PC-3 (cell line): ENCODE data around the gene SFRP5. TPM values are rescaled to one million over a fixed set of nuclear protein-coding genes. Genes with fewer than 3 reads are reported as not detected.

Source experiments
- ATAC-seq: fragments of 200-7000 bp; cut with Tn5 transposase; 2 replicates; pipeline ENCODE4 v1.9.1; 2020; ENCODE audit warnings: mild to moderate bottlenecking, moderate library complexity
- BruUV-seq: library from RNA; stranded (reverse); fragments of 400-500 nt; replicated peaks from 2 replicates; lab custom pipeline; 2021; lab: Mats Ljungman, UMichigan
- CTCF ChIA-PET: fragments of 300-600 bp; sonication (Branson Sonifier 250); formaldehyde crosslinking; loops from one replicate; lab custom pipeline; 2022; ENCODE audit warnings: antibody characterized with exemption; lab: Charles Lee
- POLR2A ChIA-PET: fragments of 300-600 bp; sonication (Branson Sonifier 250); formaldehyde crosslinking; loops from one replicate; lab custom pipeline; 2022; ENCODE audit warnings: antibody characterized with exemption; ENCODE audit not compliant: unreplicated experiment; lab: Charles Lee
- DNase-seq: peaks from one replicate; pipeline ENCODE4 v3.0.0-alpha.2; 2015
- H2AFZ ChIP-seq: fragments of 300-600 bp; sonication (generic); 2 replicates; pipeline ENCODE4 v1.6.0; 2016; ENCODE audit warnings: antibody characterized with exemption, low read length
- H3F3A ChIP-seq: fragments of 300-600 bp; sonication (generic); one replicate; pipeline ENCODE4 v1.6.0; 2017; ENCODE audit warnings: antibody characterized with exemption, low read length, control low read depth, mild to moderate bottlenecking; ENCODE audit not compliant: unreplicated experiment
- H3K27ac ChIP-seq: fragments of 300-600 bp; sonication (generic); 2 replicates; pipeline ENCODE4 v1.5.1; 2016; ENCODE audit warnings: mild to moderate bottlenecking, low read length
- H3K27me3 ChIP-seq: fragments of 300-600 bp; sonication (generic); 2 replicates; pipeline ENCODE4 v1.6.1; 2016; ENCODE audit warnings: low read length, mixed read lengths
- H3K36me3 ChIP-seq: fragments of 300-600 bp; sonication (generic); 2 replicates; pipeline ENCODE4 v1.6.1; 2016; ENCODE audit warnings: low read depth, mixed run types, low read length, mixed read lengths
- H3K4me1 ChIP-seq: fragments of 300-600 bp; sonication (generic); 2 replicates; pipeline ENCODE4 v1.5.1; 2016; ENCODE audit warnings: low read length; ENCODE audit not compliant: insufficient read depth
- H3K4me2 ChIP-seq: fragments of 300-600 bp; sonication (generic); 2 replicates; pipeline ENCODE4 v1.6.0; 2016; ENCODE audit warnings: low read length
- H3K4me3 ChIP-seq: fragments of 300-600 bp; sonication (generic); 2 replicates; pipeline ENCODE4 v1.5.1; 2016; ENCODE audit warnings: mild to moderate bottlenecking, low read length, mixed read lengths
- H3K79me2 ChIP-seq: fragments of 300-600 bp; sonication (generic); 2 replicates; pipeline ENCODE4 v1.6.1; 2017; ENCODE audit warnings: low read length, mixed read lengths
- H3K9ac ChIP-seq: fragments of 300-600 bp; sonication (generic); 2 replicates; pipeline ENCODE4 v1.6.0; 2016; ENCODE audit warnings: mild to moderate bottlenecking, low read length
- H3K9me2 ChIP-seq: fragments of 300-600 bp; sonication (generic); replicated peaks from 2 replicates; pipeline ENCODE4 v1.6.1; 2016; ENCODE audit warnings: mixed run types, low read length, mixed read lengths
- H3K9me3 ChIP-seq: fragments of 300-600 bp; sonication (generic); 2 replicates; pipeline ENCODE4 v1.6.1; 2016; ENCODE audit warnings: low read length, mixed read lengths
- H4K20me1 ChIP-seq: fragments of 300-600 bp; sonication (generic); 2 replicates; pipeline ENCODE4 v1.6.1; 2016; ENCODE audit warnings: low read length, mixed read lengths
- CTCF ChIP-seq: fragments of 300-600 bp; sonication (generic); conservative IDR thresholded peaks from 2 replicates; pipeline ENCODE4 v1.5.1; 2017; ENCODE audit warnings: antibody characterized with exemption, low read depth, mild to moderate bottlenecking, low read length
- EZH2 ChIP-seq: fragments of 300-600 bp; sonication (generic); IDR thresholded peaks from one replicate; pipeline ENCODE4 v1.6.1; 2017; ENCODE audit warnings: antibody characterized with exemption, mild to moderate bottlenecking, low read length; ENCODE audit not compliant: unreplicated experiment
- EZH2phosphoT487 ChIP-seq: fragments of 300-600 bp; sonication (generic); IDR thresholded peaks from 2 replicates; pipeline ENCODE4 v1.6.1; 2018; ENCODE audit warnings: mild to moderate bottlenecking, antibody characterized with exemption, low read length, borderline replicate concordance
- intact Hi-C: fragments of 100-400 bp; cut with micrococcal nuclease; formaldehyde crosslinking; loops from 2 replicates; pipeline ENCODE4 v1.9.0; 2023
- total RNA-seq: library from RNA; depleted of rRNA; stranded (reverse); fragments of >200 nt; gene quantifications from 2 replicates; pipeline ENCODE4 v1.2.3, GENCODE V29; 2014

The SFRP5 gene
- total RNA-seq, 1 experiment from 2014 or later, result not detected

- Histone ChIP-seq H3K36me3 (peaks cover 7% of the 10 kb centered on the region; the same call in 1 of the 2 replicates), H3K9me3 (no peaks in the 10 kb centered on the region), H3K9ac (no peak overlapping the region), H3K27me3 (no peaks in the 10 kb centered on the region), H3K79me2 (peaks cover 15% of the 10 kb centered on the region), H3K4me2 (no peak overlapping the region), H4K20me1 (no peaks in the 10 kb centered on the region), H2AFZ (no peak overlapping the region), H3K4me1 (peaks cover 36% of the 10 kb centered on the region), H3K4me3 (no peak overlapping the region), H3F3A (peaks cover 5% of the 10 kb centered on the region), H3K9me2 (no peaks in the 10 kb centered on the region), H3K27ac (no peak overlapping the region)
- ChIA-PET POLR2A (no interaction called here), CTCF (no interaction called here)
- no TSS peak for BruUV-seq
- intact Hi-C loops, result no loop called here
- TF ChIP-seq EZH2phosphoT487 (no peak), EZH2 (no peak), CTCF (no peak)
- no peak for DNase-seq
- ATAC-seq, result no peak
These were observed 49.7 kb downstream of the SFRP5 start for GRCh38 chr10:97721871-97722780.

- Histone ChIP-seq H3K4me1 (peaks cover 48% of the 10 kb centered on the region), H4K20me1 (no peaks in the 10 kb centered on the region), H2AFZ (no peak overlapping the region), H3K4me2 (0 out of 2 replicates have a peak overlapping the region, but pooled peaks have one; percentile 74), H3F3A (no peaks in the 10 kb centered on the region), H3K27ac (peak overlapping the region; percentile 37; the same call in 1 of the 2 replicates), H3K79me2 (peaks cover 40% of the 10 kb centered on the region), H3K4me3 (no peak overlapping the region), H3K9me2 (no peaks in the 10 kb centered on the region), H3K9ac (no peak overlapping the region), H3K9me3 (no peaks in the 10 kb centered on the region), H3K36me3 (peaks cover 7% of the 10 kb centered on the region; the same call in 1 of the 2 replicates), H3K27me3 (no peaks in the 10 kb centered on the region)
- ATAC-seq (no peak), DNase-seq (no peak)
- intact Hi-C loops, result no loop called here
- CTCF ChIA-PET, result no interaction called here
- no TSS peak for BruUV-seq
- TF ChIP-seq CTCF (no peak), EZH2phosphoT487 (no peak), EZH2 (no peak)
- POLR2A ChIA-PET, result no interaction called here
These were observed 52.2 kb downstream of the SFRP5 start for GRCh38 chr10:97719602-97720001.
